DMS153 treated with DMSO at 0.1 percent for 48 hours (cell line): ENCODE data around the gene MPP3.

Source experiments
- DNase-seq: peaks from one replicate; lab custom pipeline; 2025; ENCODE audit not compliant: unreplicated experiment; lab: John Stamatoyannopoulos, UW

MPP3 gene

GRCh38 chr17:43861960-43862359 lies 29.0 kb upstream of the MPP3 start:
- no peak for DNase-seq

- no peak for DNase-seq
Measured at GRCh38 chr17:43860927-43861622, 28.1 kb upstream of the MPP3 start.

GRCh38 chr17:43860077-43860725 lies 27.3 kb upstream of the MPP3 start:
- DNase-seq = no peak

- DNase-seq = no peak
Measured at GRCh38 chr17:43857957-43858600, 25.1 kb upstream of the MPP3 start.

- no peak for DNase-seq
Measured at GRCh38 chr17:43857141-43857540, 24.2 kb upstream of the MPP3 start.

GRCh38 chr17:43856141-43856540 lies 23.2 kb upstream of the MPP3 start:
- DNase-seq = no peak

GRCh38 chr17:43855061-43855460 lies 22.1 kb upstream of the MPP3 start:
- no peak for DNase-seq

- DNase-seq = no peak
Measured at GRCh38 chr17:43854498-43854897, 21.6 kb upstream of the MPP3 start.

GRCh38 chr17:43853546-43853945 lies 20.6 kb upstream of the MPP3 start:
- DNase-seq = no peak

GRCh38 chr17:43852571-43852970 lies 19.6 kb upstream of the MPP3 start:
- DNase-seq = no peak

GRCh38 chr17:43849116-43849515 lies 16.2 kb upstream of the MPP3 start:
- DNase-seq = no peak

GRCh38 chr17:43848601-43849000 lies 15.7 kb upstream of the MPP3 start:
- no peak for DNase-seq

- DNase-seq = no peak
Measured at GRCh38 chr17:43846963-43847371, 14.0 kb upstream of the MPP3 start, which contains the start of gene CD300LG. Gene CD300LG, plus strand, starts transcription at chr17:43847176. Its CDS starts 41 bp downstream, at chr17:43847217.

GRCh38 chr17:43846221-43846712 lies 13.3 kb upstream of the MPP3 start:
- DNase-seq = peak; percentile 35

GRCh38 chr17:43845766-43846165 lies 12.8 kb upstream of the MPP3 start:
- no peak for DNase-seq

- DNase-seq = no peak
Measured at GRCh38 chr17:43844241-43844640, 11.3 kb upstream of the MPP3 start.

GRCh38 chr17:43842975-43843325 lies 10.0 kb upstream of the MPP3 start:
- DNase-seq = no peak

- DNase-seq = peak; percentile 18
Measured at GRCh38 chr17:43842091-43842974, 9.4 kb upstream of the MPP3 start.

- no peak for DNase-seq
Measured at GRCh38 chr17:43841282-43841681, 8.3 kb upstream of the MPP3 start.

GRCh38 chr17:43840814-43841213 lies 7.9 kb upstream of the MPP3 start:
- DNase-seq = no peak

GRCh38 chr17:43839670-43840108 lies 6.7 kb upstream of the MPP3 start:
- DNase-seq = peak; percentile 97
